Transverse colon (tissue), 4 donors: ENCODE data around the gene C2orf81. TPM values are rescaled to one million over a fixed set of nuclear protein-coding genes. Genes with fewer than 3 reads are reported as not detected.
"Not testable (repeated sequence)": the region's sequence is repeated elsewhere in the genome, so short reads cannot be mapped to it uniquely, and the experiment has no call there.

Source experiments
- DNase-seq: peaks from one replicate; pipeline ENCODE4 v3.0.0-alpha.2; 2019
- H3K27ac ChIP-seq, 4 donors: fragments of 200-600 bp; sonication (generic); 2 replicates each; pipeline ENCODE4 v1.5.1; 2016 to 2018; ENCODE audit warnings: inconsistent platforms in 4 of 4
- H3K27me3 ChIP-seq: fragments of 200-600 bp; sonication (generic); 2 replicates; pipeline ENCODE4 v1.5.1; 2017; ENCODE audit warnings: inconsistent platforms
- H3K36me3 ChIP-seq, 4 donors: fragments of 200-600 bp; sonication (generic); 2 replicates each; pipeline ENCODE4 v1.5.1; 2017 to 2019; ENCODE audit warnings: inconsistent platforms in 4 of 4
- H3K4me1 ChIP-seq, 4 donors: fragments of 200-600 bp; sonication (generic); 2 replicates each; pipeline ENCODE4 v1.5.1; 2017 to 2020; ENCODE audit warnings: inconsistent platforms in 4 of 4
- H3K4me3 ChIP-seq, 4 donors: fragments of 200-600 bp; sonication (generic); 1 replicate in 1 of 4; 2 replicates in 3 of 4; pipeline versions ENCODE4 v1.5.1 to v1.6.1; 2017 to 2019; ENCODE audit warnings: inconsistent platforms in 4 of 4
- H3K9me3 ChIP-seq, 2 donors: fragments of 200-600 bp; sonication (generic); 2 replicates each; pipeline ENCODE4 v1.5.1; 2017 to 2019; ENCODE audit warnings: inconsistent platforms in 2 of 2
- EP300 ChIP-seq: sonication (generic); formaldehyde crosslinking; IDR thresholded peaks from one replicate; pipeline ENCODE4 v1.6.1; 2017; ENCODE audit warnings: antibody characterized with exemption, low read depth
- POLR2A ChIP-seq: fragments of 450-650 bp; IDR thresholded peaks from one replicate; pipeline ENCODE4 v1.6.1; 2016; ENCODE audit warnings: antibody characterized with exemption, mild to moderate bottlenecking, moderate library complexity
- POLR2AphosphoS5 ChIP-seq, 3 donors: sonication (generic); formaldehyde crosslinking; IDR thresholded peaks; one replicate each; pipeline ENCODE4 v1.6.1; 2016; ENCODE audit warnings: antibody characterized with exemption in 3 of 3
- WGBS, 2 donors: methylation state at CpG; one replicate each; pipeline ENCODE4 v1.1.5; 2018; ENCODE audit warnings: low coverage in 1 of 2; 5-methylcytosine and 5-hydroxymethylcytosine counted together
- in situ Hi-C, 4 donors: fragments of 200-750 bp; cut with MboI; loops; one replicate each; pipeline versions ENCODE4 v1.15.0 to v1.15.1; 2017; ENCODE audit warnings: low sequenced_read_pairs in 3 of 4, low pct_ligation_motif_present in 1 of 4, low pct_unique_long_range_greater_than_20kb in 1 of 4
- intact Hi-C: fragments of 100-400 bp; cut with DNase I; formaldehyde crosslinking; loops from one replicate; pipeline ENCODE4 v1.15.1; 2023; ENCODE audit warnings: low total_unique reads
- total RNA-seq, 4 donors: library from RNA; depleted of rRNA; stranded (reverse); fragments of >200 nt; gene quantifications; one replicate each; pipeline ENCODE4 v1.1.0, GENCODE V29; 2016
- TF ChIP-seq, protein P1 (sequence below), 5 experiments: fragments of 200-600 bp in 3 of 5; fragments of 450-650 bp in 2 of 5; sonication (generic) in 3 of 5; IDR thresholded peaks; 1 replicate in 2 of 5; 2 replicates in 3 of 5; pipeline ENCODE4 v1.5.1; 2016 to 2017; ENCODE audit warnings: antibody characterized with exemption in 5 of 5, inconsistent platforms in 3 of 5, mild to moderate bottlenecking in 2 of 5, moderate library complexity in 1 of 5

Gene C2orf81
- total RNA-seq, 4 donors from 2014 or later, result 0.82 to 1.3 TPM; not detected in 2

DNA sequence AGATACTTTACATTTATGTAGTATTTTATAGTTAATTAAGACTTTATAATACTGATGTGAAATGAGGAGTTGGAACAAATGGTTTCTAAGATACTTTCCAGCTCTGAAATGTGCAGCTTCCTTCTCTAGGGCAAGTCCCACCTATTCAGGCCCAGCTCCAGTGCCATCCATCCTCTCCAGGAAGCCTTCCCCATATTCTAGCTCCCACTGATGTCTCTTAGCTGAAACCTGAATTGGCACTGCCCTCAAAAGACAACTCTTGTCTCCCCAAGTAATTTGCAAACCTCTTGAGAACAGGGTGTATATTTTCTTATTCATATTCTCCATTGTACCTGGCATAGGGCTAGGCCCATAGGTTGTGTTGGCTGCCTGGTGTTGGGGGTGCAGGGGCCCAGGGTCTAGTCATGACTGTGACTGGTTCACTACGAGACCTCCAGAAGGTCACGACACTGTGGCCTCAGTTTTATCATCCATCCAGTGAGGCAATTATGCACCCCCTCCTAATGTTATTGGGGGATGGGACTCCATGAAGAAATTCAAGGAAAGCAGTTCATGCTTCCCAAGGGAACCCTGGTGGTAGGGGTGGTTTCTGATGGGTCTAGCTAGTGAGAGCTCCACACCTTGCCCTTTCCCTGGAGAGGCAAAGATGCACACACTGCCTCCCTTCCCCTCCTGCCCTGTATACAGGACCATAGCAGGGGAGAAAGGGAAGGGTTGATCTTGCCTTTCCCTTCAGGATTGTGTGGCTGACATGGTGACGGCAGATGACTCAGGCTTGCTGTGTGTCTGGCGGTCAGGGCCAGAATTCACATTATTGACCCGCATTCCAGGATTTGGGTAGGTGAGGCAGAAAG is 2.9 kb upstream of the C2orf81 start:
- H3K4me1 ChIP-seq, result peaks cover 5 to 22% (median 8%) of the 10 kb centered on the region in 4 donors
- in situ Hi-C loops, result no loop called here

GRCh38 chr2:74423231-74424095 is 2.0 kb upstream of the C2orf81 start:
- no peak for DNase-seq
- Histone ChIP-seq H3K27ac (no peak overlapping the region), H3K36me3 (peaks cover 0 to 4% (median 0%) of the 10 kb centered on the region in 4 donors), H3K27me3 (no peaks in the 10 kb centered on the region), H3K4me3 (no peak overlapping the region), H3K4me1 (peaks cover 5 to 19% (median 7%) of the 10 kb centered on the region in 4 donors), H3K9me3 (no peaks in the 10 kb centered on the region)
- TF ChIP-seq POLR2A (no peak), EP300 (no peak), POLR2AphosphoS5 (IDR thresholded peaks at IDR 0.05) (no peak)
- TF ChIP-seq, protein P1, sequence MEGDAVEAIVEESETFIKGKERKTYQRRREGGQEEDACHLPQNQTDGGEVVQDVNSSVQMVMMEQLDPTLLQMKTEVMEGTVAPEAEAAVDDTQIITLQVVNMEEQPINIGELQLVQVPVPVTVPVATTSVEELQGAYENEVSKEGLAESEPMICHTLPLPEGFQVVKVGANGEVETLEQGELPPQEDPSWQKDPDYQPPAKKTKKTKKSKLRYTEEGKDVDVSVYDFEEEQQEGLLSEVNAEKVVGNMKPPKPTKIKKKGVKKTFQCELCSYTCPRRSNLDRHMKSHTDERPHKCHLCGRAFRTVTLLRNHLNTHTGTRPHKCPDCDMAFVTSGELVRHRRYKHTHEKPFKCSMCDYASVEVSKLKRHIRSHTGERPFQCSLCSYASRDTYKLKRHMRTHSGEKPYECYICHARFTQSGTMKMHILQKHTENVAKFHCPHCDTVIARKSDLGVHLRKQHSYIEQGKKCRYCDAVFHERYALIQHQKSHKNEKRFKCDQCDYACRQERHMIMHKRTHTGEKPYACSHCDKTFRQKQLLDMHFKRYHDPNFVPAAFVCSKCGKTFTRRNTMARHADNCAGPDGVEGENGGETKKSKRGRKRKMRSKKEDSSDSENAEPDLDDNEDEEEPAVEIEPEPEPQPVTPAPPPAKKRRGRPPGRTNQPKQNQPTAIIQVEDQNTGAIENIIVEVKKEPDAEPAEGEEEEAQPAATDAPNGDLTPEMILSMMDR (IDR thresholded peaks at IDR 0.05), result no peak
- intact Hi-C loops (no loop called here), in situ Hi-C loops (no loop called here)
- 49 to 66% methylated on average over 4 to 9 of the region's 9 CpGs for WGBS, 2 donors

More for the DNA sequence above, 2.9 kb upstream of the C2orf81 start:
- no peak for DNase-seq
- intact Hi-C loops, result no loop called here
- TF ChIP-seq, protein P1 (IDR thresholded peaks at IDR 0.05), result no peak
- TF ChIP-seq EP300, result no peak
- no peak for TF ChIP-seq POLR2A
- TF ChIP-seq POLR2AphosphoS5 (IDR thresholded peaks at IDR 0.05), result no peak
- peaks cover 0 to 9% (median 0%) of the 10 kb centered on the region in 4 donors for H3K36me3 ChIP-seq
- no peaks in the 10 kb centered on the region for H3K27me3 ChIP-seq
- no peak overlapping the region for H3K4me3 ChIP-seq
- H3K9me3 ChIP-seq, result no peaks in the 10 kb centered on the region
- 87% methylated on average over 5 of the region's 5 CpGs; no CpG with 5 or more reads in 1 of the 2 donors for WGBS, 2 donors
- no peak overlapping the region for H3K27ac ChIP-seq

- H3K9me3 ChIP-seq, H3K36me3 ChIP-seq, H3K27me3 ChIP-seq, DNase-seq, intact Hi-C loops, in situ Hi-C loops: not testable (repeated sequence)
- peak overlapping the region in 3 of 4 donors; percentile 39 to 70 (median 45) for H3K4me3 ChIP-seq
- WGBS, 2 donors, result 64 to 69% methylated on average over 19 of the region's 19 CpGs
- H3K4me1 ChIP-seq, result peaks cover 5 to 22% (median 9%) of the 10 kb centered on the region in 4 donors
- H3K27ac ChIP-seq, result peak overlapping the region; percentile 63 to 84 (median 70)
These were observed 846 bp downstream of the C2orf81 start for GRCh38 chr2:74420443-74421103.

GRCh38 chr2:74420006-74420405 is 1.4 kb downstream of the C2orf81 start:
- intact Hi-C loops (no loop called here), in situ Hi-C loops (no loop called here)
- Histone ChIP-seq H3K36me3 (no peaks in the 10 kb centered on the region), H3K9me3 (no peaks in the 10 kb centered on the region), H3K4me1 (peaks cover 5 to 22% (median 10%) of the 10 kb centered on the region in 4 donors), H3K27me3 (no peaks in the 10 kb centered on the region), H3K4me3 (no peak overlapping the region), H3K27ac (no peak overlapping the region)
- DNase-seq, result no peak
- WGBS, 2 donors, result 83 to 93% methylated on average over 2 of the region's 2 CpGs
- TF ChIP-seq POLR2AphosphoS5 (IDR thresholded peaks at IDR 0.05) (no peak), POLR2A (no peak), EP300 (no peak)
- TF ChIP-seq, protein P1 (IDR thresholded peaks at IDR 0.05), result no peak
